Measurements from ENCODE around the gene CARMIL3.
"Not testable (repeated sequence)": the region's sequence is repeated elsewhere in the genome, so short reads cannot be mapped to it uniquely, and the experiment has no call there.

The CARMIL3 gene

DNA sequence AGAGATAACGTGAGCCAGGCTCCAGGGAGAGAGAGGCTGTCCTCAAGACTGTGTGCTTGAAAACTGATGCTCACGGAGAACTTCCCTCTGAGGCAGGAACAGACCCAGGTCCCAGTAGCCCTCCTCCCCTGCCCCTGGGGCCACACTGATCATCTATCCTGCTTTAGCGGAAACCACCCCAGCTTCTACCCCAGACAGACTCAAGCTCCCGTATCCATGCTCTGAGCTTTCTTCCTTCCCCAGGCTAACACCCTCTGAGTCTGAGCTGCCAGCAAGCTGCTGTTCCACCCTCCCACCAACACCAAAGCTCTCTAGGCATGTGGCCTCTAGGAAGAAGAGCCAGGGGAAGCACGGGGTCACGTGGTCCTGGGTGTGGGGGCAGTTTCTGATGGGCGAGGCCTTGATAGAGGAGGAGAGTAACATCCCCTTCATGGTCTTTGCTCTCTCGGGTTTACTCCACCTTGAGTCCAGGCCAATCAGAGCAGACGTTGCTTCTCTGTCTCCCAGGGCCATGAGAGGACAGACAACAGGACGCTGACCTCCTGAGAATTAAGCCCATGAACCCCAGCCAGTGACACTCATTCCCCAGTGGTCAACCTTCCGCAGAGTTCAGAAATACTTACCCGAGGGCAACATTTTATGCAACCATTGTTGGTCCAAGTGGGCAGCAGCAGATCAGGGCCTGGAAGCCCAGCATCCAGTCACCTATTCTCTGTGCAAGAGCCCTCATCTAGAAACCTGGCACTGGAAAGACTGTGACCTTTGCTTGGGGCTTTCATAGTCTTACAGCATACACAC is 43.7 kb downstream of the CARMIL3 start:
- peak; percentile 78 to 83 for DNase-seq

DNA sequence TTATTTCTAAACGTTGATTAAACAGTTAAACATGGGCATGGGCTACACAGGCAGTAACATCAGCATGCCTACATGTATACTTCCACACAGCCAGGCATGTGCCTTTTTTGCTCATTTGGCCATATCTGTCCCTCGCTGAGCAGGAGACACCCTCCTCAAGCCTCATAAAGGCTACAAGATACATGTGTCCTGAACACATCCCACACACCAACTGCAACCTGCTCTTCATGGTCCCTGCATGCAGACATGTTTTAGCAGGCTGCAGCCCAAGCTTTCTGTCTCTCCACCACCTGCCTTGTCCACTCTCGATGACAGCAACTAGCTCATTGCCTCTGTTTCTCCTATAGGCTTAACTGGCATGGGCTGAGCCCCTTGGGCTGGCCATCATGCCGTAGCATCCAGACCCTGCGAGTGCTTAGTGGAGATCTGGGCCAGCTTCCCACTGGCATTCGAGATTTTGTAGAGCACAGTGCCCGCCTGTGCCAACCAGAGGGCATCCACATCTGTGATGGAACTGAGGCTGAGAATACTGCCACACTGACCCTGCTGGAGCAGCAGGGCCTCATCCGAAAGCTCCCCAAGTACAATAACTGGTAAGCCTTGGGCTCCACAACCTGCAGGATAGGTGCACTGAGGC is 44.9 kb downstream of the CARMIL3 start:
- DNase-seq: no peak

DNA sequence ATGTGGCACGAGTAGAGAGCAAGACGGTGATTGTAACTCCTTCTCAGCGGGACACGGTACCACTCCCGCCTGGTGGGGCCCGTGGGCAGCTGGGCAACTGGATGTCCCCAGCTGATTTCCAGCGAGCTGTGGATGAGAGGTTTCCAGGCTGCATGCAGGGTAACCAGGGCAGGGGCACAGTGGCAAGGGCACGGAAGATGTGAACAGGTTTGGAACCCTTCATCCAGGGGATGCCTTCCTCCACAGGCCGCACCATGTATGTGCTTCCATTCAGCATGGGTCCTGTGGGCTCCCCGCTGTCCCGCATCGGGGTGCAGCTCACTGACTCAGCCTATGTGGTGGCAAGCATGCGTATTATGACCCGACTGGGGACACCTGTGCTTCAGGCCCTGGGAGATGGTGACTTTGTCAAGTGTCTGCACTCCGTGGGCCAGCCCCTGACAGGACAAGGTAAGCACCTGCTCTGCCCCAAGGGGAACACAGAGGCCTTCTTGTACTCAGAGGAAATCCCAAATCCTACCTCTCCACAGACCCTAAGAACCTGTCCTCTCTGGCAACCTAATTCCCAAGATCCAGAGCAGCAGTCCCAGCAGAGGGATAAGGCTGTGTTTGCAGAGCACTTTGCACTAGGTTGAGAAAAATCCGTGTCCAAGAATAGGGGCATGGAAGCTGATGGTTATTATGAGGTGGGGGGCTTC is 46.6 kb downstream of the CARMIL3 start:
- DNase-seq: no peak

DNA sequence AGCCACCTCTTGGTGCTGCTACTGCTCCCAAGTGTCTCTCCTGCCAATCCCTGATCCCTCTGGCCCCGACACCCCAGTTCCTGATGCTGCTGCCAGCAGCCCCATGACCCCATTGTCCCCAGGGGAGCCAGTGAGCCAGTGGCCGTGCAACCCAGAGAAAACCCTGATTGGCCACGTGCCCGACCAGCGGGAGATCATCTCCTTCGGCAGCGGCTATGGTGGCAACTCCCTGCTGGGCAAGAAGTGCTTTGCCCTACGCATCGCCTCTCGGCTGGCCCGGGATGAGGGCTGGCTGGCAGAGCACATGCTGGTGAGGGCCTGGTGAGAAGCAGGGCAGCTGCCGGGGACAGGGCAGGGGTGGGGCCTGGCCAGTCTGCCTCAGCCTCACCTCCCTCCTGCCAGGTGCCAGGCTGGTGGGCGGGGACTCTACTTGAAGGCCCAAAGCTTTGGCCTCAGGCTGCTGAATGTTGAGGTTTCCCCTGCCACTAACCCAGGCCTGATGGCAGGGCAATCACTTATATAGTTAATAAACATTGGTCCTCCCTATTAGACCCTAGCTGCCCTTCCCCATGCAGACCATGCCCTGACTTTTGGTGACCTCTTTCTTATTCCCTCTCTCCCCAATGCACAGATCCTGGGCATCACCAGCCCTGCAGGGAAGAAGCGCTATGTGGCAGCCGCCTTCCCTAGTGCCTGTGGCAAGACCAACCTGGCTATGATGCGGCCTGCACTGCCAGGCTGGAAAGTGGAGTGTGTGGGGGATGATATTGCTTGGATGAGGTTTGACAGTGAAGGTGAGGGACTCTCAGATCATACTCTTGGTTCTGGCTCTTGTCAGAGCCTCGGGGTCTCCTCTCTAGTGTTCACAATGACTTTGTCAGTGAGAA is 47.4 kb downstream of the CARMIL3 start:
- DNase-seq: no peak

DNA sequence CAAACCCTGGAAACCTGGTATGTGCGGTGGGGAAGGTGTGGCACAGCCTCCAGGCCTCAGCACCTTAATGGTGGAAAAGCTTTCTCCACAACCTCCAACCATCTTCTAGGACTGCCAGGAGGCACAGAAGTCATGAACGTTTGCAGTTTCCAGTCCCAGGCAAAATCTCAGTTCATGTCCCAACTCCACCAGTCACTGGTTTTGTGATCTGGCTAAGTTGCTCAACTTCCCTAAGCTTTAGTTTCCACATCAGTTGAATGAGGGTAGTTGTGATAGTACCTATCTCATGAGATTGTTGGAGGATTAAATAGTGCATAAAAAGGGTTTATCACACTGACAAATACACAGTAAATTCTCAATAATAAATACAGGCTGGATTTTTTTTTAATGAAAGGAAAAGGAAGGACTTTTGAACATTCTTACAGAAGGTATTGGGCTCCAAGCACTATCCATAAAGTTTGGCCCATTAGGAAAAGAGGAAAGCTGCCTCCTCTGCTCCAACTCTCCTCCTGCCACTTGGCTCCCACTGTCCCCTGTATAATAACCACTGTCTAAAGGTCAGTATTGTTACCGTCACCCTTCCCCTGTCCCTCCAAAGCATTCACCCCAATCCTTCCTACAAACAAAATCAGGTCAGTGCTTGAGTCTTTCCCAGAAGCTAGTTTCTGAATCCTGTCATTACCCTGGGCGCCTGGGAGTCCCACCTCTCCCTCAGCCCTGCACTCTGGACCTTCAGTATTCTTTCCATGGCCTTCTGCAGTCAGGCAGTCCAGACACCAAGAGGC is 48.6 kb downstream of the CARMIL3 start:
- no peak for DNase-seq

DNA sequence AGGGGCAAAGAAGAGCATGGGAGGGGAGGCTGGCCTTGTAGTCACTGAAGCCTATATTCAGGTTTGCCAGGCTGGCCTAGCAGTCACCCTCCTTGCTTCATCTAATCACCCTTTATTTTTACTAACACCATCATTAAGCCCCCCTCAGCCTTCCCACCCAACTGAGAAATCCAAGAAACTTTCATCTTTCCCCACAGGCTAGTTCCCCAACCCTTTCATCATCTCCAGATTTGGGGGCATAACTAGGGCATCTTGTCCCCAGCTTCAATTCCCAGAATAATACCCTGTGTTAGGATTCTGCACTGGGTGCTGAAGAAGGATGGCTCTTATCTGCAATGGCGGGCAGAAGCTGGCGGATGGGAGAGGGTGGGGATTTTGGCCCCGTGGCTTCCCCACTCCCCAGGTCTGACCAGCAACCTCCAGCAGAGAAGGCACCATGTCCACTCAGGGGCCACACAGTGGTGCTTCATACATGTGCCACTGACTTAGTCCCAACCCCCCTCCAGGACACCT is 49.2 kb downstream of the CARMIL3 start:
- DNase-seq: no peak

DNA sequence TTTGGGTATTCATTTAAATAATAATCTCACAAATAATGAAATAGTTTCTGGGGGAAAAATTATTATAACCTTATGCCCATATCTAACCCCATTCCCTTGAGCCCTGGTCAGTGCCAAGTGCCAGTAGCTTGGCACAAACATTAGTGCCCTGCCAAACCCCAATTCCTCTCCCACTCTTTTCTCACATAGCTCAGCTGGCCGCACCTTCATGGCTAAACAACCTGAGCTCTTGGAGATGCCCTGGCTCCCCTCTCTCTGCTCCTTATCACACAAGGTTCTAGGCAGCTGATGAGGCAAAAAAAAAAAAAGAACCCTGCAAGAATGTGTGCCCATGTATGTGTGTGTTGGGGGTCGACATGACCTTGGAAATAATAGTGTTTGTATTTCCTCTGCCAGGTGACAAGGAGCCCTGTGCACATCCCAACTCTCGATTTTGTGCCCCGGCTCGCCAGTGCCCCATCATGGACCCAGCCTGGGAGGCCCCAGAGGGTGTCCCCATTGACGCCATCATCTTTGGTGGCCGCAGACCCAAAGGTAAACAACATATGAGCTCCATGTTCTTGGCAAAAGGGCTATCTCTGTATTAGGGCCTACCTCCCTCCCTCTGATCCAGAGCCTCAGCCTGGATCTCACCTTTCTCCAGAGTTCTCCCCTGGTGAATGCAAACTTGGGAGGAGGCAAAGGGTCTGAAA is 50.7 kb downstream of the CARMIL3 start:
- DNase-seq: no peak

DNA sequence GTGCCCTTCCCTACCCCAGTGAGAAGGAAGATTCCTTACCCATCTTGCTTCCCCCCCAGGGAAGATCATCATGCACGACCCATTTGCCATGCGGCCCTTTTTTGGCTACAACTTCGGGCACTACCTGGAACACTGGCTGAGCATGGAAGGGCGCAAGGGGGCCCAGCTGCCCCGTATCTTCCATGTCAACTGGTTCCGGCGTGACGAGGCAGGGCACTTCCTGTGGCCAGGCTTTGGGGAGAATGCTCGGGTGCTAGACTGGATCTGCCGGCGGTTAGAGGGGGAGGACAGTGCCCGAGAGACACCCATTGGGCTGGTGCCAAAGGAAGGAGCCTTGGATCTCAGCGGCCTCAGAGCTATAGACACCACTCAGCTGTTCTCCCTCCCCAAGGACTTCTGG is 51.6 kb downstream of the CARMIL3 start:
- DNase-seq: no peak

DNA sequence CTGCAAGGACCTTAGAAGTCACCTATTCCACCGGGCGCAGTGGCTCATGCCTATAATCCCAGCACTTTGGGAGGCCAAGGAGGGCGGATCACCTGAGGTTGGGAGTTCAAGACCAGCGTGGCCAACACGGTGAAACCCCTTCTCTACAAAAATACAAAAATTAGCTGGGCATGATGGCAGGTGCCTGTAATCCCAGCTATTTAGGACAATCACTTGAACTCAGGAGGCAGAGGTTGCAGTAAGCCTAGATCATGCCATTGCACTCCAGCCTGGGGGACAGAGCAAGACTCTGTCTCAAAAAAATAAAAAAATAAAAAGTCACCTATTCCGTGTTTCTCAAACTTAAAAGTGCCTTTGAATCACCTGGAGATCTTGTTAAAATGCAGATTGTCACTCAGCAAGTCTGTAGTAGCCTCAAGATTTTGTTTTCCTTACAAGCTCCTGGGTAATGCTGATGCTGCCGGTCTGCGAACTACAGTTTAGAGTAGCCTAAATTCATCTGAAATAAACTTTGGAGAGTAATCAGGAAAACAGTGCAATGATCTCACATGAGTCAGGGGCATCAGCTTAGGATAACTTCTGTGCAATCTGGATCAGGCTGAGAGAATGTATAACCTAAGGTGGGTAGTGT is 53.9 kb downstream of the CARMIL3 start:
- not testable (repeated sequence) for DNase-seq

DNA sequence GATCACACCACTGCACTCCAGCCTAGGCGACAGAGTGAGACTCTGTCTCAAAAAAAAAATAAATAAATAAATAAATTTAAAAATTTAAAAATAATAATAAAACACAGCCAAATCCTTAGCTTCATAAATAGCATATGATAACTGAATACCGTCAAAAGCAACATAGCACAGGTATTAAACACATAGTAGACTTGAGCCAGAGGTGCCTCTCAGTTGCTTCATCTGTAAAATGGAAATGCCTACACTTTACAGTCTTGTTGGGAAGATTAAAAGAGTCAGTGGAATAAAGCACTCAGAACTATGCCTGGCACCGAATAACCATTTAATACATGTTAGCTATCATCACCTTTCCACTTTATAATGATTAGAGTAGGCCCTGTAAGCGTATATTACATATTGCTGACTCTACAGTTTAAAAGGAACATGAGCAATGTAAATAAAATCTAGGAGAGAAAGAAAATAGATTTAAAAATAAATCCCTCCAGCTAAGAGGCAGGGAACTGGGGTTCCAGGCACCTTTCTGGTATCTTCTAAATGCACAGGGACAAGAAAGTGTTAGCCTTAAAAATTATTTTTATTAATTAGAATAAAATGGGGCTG is 55.0 kb downstream of the CARMIL3 start:
- DNase-seq: no peak

DNA sequence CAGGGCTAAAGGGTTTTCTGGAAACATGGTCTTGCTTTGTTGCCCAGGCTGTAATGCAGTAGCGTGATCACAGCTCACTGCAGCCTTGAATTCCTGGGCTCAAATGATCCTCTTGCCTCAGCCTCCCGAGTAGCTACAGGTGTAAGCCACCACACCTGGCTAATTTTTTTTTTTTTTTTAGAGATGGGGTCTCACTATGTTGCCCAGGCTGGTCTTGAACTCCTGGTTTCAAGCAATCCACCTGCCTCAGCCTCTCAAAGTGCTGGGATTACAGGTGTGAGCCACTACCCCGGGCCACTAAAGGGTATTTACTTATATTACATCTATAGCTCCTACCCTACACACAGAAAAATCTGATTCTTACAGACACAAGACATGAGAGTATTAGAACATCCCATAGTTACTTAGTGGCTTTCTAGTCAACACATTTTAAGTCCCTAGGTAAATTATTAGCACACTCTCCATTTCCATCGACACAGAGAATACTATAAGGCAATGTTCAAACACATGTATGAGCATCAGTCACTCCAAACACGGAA is 56.6 kb downstream of the CARMIL3 start:
- DNase-seq: no peak

DNA sequence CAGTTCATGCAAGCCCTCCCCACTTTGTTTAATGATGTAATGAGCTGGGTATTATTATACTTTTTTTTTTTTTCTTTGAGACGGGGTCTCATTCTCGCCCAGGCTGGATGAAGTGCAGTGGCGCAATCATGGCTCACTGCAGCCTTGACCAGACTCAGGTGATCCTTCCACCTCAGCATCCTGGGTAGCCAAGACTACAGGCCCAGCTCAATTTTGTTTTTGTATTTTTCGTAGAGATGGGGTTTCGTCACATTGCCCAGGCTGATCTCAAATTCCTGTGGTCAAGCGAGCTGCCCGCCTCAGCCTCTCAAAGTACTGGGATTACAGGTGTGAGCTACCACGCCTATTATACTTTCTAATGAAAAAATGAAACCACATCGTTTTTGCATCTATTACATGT is 58.3 kb downstream of the CARMIL3 start:
- DNase-seq: no peak

DNA sequence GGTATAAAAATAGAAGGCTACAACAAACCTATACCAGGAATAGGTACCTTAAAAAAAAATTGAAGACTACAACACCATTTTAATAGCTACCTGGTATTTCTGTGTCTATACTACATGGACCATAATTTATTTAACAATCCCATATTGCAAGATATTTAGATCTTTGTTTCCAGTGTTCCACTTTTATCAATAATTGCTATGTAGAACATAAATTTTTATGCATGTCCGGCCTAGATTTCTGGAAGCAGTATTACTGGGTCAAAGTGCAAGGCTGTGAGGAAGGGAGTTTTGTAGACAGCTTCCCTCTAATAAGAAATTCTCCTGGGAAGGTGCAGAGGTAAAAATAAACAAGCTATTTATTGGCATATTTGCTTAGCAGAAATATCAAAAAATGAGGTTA is 58.7 kb downstream of the CARMIL3 start:
- DNase-seq: no peak

DNA sequence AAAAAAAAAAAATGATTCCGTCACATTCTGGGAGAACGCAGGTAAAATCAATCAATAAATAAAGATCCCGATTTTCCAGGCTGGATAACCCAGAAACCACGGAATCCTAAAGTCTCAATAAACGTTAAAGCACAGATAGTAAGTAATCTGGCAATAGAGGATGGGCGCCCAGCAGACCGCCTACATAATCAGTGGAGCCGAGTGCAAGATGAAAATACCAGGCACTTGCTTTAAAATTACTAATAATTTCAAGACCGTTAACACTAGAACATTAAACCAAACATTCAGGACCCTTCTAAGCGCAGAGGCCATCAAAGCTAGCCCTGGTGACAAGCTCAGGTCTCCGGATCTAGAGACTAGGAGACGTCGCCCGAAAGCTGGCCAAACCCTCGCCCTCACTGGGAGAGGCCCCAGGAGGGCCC is 61.6 kb downstream of the CARMIL3 start:
- DNase-seq: no peak

DNA sequence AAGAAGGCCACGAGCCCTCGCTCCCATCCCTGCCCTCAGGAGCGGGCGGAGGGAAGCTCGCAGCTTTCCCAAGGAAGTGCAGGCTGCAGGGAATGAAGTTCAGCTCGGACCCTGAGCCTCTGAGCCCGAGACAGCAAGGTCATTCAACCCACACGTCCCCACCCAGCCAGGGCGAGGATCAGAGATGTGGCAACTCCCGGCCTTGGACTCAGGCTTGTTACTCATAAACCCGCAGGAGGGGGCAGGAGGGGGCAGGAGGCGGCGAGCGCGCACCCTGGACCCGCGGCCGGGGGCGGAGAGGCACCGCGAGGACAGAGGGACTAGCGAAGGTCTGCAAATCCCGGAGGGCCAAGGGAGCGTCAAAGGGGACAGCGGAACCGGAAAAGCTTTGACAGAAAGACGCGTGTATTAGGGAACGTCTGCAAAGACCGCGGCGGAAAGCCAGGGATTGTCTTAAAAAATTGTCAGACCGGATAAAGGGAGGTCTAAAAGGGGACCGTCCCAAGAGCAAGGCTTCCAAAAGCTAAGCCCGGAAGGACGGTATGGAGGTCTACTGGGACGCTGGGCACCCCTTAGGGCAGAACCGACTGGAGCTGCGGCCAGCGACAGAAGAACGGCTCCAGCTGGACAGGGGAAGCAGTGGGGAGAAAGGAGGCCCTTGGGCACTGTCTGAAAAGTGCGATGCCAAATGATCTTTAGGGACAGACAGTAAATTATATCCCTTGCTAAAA is 62.2 kb downstream of the CARMIL3 start:
- peak; percentile 96 to 97 for DNase-seq

DNA sequence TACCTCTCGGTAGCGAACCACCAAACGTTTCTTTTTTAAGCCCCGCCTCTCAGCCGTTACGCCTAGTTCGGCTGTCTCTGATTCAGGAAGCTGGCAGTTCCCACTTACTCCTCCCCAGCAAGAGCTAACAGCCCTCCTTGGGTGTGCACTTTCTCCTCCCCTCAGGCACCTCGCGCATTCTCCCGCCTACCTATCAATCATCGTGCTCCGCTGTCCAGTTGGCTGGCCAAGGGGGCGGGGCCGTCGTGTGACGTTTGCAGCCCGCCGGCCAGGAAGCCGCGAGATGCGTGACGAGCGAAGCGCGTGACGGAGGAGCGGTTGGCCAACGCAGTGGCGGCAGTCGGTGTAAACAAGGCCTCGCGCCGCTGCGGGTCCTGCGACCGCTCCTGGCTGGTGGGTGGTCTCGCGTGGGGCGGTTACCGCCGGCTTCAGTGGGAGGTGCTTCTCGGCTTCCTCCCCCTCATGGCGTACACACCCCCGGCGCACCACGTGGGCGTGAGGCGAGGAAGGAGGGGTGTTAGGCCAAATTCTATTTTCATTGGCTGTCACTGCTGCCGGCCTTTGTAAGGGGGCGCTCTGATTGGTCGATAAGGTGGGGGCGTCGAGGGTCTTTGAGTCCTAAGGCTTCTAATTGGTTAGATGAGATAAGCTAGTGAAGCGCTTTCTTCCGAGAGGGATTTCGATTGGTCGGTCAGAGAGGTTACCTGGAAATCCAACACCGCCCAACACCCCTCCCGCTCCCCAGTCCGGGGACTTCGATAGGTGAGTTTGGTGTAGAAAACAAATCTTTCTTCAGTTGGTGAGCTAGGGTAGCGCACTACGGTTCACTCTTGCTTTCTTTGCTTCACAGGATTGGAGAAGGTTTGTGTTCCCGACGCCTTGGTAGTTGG is 63.0 kb downstream of the CARMIL3 start, which contains the start of the genes DCAF11 and NRL:
Gene DCAF11, plus strand, starts transcription at position 246 of the 890 bp plus-strand sequence. CDS start 818 bp downstream, outside the sequence.
Gene NRL, minus strand, starts transcription at position 418 of the 890 bp plus-strand sequence. CDS start 32,101 bp downstream, outside the sequence.
- DNase-seq: peak; percentile 100

DNA sequence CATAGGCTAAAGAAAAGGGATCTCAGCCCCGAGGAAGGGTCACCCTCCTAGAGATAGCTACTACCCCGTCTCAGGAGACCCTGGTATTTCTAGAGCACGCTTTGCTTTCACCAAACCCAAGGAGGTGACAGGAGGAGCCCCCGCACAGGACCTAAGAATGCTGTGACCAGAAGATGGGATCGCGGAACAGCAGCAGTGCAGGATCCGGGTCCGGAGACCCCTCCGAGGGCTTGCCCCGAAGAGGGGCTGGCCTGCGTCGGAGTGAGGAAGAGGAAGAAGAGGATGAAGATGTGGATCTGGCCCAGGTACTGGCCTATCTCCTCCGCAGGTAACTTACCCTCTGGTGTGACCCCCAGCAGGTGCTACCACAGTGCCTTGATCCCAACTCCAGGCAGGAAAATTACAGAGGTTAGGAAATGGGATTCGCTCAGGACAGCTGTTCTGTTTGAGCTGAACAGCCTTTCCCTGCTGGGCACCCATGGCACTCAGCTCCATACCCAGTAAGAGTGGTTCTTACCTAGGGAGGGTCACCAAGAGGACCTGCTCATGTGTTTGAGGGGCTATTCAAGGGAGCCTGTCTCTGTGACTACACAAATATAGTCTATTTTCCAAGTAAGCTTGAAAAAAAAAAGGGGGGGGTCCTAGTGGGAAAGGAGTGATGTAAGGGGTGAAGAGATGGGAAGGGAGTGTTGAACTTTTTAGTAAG is 63.8 kb downstream of the CARMIL3 start:
- DNase-seq: no peak
